Uterus (tissue), 2 donors: ENCODE results near the gene HS3ST3A1.

Experiments
- CTCF ChIP-seq, 4 experiments: fragments of 200-600 bp in 2 of 4; fragments of 450-650 bp in 2 of 4; sonication (generic) in 2 of 4; IDR thresholded peaks; one replicate each; pipeline ENCODE4 v1.5.1; 2016 to 2019; ENCODE audit warnings: antibody characterized with exemption in 4 of 4, mild to moderate bottlenecking in 2 of 4, moderate library complexity in 1 of 4
- POLR2A ChIP-seq, 2 donors: fragments of 450-650 bp; IDR thresholded peaks; one replicate each; pipeline ENCODE4 v1.6.1; 2016; ENCODE audit warnings: antibody characterized with exemption in 2 of 2, mild to moderate bottlenecking in 1 of 2, moderate library complexity in 1 of 2

- TF ChIP-seq POLR2A (IDR thresholded peaks at IDR 0.05) = no peak
- TF ChIP-seq CTCF (IDR thresholded peaks at IDR 0.05) = no peak
Observed at GRCh38 chr17:13490427-13490826, 111.3 kb downstream of the HS3ST3A1 start.
